ENCODE measurements around the gene STRADB.
"Not testable (repeated sequence)": the region's sequence is repeated elsewhere in the genome, so short reads cannot be mapped to it uniquely, and the experiment has no call there.

Gene STRADB, protein sequence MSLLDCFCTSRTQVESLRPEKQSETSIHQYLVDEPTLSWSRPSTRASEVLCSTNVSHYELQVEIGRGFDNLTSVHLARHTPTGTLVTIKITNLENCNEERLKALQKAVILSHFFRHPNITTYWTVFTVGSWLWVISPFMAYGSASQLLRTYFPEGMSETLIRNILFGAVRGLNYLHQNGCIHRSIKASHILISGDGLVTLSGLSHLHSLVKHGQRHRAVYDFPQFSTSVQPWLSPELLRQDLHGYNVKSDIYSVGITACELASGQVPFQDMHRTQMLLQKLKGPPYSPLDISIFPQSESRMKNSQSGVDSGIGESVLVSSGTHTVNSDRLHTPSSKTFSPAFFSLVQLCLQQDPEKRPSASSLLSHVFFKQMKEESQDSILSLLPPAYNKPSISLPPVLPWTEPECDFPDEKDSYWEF

DNA sequence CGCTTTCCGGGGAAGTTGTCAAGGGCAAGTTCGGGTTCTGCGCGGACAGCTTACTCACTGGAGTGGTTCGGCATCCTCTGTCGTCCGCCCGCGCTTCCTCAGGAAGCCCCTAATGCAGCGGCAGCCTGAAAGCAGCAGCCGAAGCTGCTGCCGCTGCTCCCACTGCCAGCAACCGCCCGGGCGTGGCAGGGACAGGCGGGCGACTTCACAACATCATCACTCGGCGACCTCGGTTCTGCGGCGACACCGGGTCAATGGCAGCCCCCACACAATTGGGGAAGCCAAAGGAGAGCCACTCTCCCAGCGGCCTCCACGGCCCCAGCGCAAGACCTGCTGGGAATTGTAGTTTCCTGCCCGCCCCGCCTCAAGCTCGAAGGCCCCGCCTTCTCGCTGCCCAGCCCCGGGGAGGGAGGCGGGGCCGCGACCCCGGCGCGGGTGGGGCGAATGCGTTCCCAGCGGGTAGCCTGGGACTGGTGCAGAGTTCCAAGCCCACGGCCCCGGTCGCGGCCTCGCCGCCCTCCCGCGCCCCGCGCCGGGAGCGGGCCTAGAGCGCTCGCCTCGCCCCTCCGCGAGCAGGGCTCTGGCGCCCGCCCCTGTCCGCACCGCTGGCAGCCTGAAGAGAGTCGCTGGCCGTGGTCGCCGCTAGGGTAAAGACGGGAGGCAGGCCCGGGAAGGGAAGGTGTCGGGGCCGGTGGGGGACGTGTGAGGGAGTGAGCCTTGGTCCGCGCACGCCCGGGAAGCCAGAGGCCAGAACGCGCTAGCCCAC, at the start of gene STRADB, which contains the start of gene TRAK2:
Gene STRADB (plus strand): TSS at position 449 of the 766 bp plus-strand sequence. CDS start 3,101 bp downstream, outside the sequence.
Gene TRAK2 (minus strand): TSS at position 167 of the 766 bp plus-strand sequence. CDS start 30,951 bp downstream, outside the sequence.
- DNase-seq (ENCODE audit: low read depth in 2 of 2) = peak; percentile 93 to 94

DNA sequence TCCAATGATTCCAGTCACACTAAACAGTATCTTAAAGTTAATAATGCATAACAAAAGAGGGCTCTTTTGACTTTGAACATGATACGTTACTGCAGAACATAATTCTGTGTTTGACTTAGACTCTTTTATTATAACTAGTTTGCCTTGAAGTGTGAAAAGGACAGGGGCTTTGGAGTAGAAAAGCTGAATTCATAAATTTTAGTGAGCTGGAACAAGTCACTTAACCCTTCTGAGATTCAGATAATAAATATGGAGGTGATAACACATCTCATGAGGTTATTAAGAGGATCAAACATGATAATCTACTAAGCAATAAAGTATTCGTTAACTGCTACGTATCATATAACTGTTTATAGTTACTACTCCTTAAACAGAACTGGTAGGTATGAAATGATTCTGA, 49.7 kb upstream of the STRADB start:
- DNase-seq (ENCODE audit: low read depth in 2 of 2) = no peak

DNA sequence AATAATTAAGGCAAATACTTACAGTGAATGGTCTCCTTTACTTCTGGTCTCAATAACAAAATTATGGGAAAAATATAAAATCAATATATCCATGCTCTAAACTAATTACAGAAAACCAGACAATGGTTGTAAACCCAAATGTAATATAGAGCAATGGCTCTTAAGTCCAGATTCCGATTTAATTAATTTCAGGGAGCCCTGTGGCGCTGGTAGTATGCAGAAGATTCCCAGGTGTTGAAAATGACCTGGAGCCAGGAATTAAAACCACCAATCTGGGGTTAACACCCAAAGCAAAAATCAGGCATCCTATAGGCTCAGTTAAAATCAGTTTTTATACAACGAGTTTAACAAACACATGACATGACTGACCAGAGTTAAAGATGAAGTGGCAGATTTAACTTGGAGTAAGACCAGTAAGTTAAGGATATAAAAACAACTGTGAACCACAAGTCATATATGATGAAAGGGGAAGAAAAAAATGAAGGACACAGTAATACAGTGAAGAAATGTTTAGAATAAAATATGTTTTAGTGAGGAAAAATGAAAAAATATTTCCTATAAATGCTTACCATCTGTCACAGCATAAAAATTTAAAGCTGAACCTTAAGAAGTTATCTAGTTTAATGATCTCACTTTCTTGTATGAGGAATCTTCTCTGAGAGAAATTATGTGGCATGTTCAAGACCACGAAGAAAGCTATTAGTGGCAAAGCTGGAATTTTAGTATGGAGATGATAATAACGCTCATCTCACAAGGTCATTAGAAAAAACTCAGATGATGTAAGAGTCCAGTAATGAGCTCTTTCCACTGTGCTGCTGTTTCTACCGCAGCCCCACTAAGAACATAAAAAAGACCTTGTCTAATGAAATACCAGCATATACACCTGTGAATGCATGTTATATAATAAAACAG, 48.6 kb upstream of the STRADB start:
- no peak for DNase-seq (ENCODE audit: low read depth in 2 of 2)

DNA sequence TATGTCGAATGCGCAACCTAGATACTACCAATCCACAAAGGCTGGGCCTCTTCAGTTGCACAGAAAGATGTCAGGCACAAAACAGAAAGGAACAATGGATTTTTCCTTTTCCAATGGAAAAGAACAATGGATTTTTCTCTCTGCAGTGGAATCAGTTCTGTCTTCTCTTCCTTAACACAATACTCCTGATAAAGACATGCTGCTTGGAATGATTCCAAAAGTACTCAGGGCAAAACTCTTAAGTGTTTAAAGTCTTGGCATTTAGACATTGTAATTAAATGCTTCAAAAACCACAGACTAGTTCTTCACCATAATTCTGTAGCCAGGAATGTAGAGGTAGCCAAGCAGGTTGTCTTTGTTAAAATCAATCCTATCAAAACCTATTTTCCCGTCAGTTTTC, 47.7 kb upstream of the STRADB start:
- DNase-seq (ENCODE audit: low read depth in 2 of 2) = no peak

DNA sequence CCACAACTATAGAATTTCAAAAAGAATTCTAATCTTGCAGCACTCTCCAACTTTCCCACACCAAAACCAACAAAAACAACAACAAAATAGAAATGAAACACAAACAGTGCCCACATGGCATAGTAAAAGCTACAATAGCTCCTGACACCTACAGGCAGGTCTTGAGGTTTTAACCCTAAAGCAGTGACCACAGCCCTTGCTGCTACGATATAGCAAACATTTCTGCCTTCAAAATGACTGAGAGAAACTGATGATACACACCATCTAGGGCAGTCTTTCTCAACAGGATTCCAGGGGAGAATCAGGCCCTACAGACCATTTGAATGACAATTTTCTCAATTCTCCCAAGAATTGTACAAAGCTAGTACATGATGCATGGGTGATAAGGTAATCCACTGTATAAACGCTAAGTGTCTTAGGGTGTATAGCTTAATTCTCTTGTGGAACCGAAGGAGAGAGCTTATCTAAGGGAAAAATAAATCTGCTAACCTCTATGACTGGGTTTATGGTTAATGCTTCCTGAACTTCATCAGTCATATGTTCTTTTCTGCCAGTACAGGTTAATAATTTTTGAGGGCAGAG, 46.8 kb upstream of the STRADB start:
- DNase-seq (ENCODE audit: low read depth in 2 of 2) = no peak

DNA sequence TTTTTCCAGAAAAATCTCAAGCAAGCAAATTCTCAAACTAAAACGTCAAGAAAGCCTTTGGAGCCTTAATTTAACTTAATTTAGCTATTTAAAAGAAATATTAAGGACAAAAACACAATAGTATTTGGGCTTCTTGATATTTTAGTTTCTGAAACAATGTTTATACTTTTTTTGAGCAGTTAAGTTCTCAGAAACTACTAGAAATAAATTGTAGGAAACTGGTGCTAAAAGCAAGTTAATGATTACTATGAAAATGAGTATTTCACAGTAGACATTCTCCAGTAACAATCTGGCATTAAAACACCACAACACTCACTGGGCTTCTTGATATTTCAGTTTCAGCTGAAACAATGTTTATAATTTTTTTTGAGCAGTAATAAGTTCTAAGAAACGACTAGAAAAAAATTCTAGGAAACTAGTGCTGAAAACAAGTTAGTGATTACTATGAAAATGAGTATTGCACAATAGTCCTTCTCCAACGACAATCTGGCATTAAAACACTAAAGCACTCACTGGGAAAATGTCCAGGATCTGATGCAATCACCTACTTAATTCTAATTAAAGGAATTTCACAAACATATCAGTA, 45.4 kb upstream of the STRADB start:
- DNase-seq (ENCODE audit: low read depth in 2 of 2) = no peak

DNA sequence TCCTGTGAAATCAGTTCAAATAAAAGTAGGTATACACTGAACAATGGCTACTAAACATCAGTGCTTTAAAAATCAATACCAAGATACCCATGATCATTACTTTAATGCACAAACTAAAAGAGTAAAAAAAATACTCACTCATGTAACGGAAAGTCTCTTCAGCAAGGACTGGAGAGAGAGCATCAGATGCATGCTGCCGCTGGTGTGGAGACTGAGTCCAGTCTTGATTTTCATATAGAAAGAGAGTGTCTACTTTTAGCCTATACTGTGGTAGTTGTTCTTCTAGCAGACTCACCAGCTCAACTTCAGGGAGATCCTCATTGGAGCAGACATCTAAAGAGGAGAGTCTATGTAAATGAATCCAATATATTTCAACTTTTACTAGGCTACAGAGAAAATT, 44.3 kb upstream of the STRADB start:
- no peak for DNase-seq (ENCODE audit: low read depth in 2 of 2)

DNA sequence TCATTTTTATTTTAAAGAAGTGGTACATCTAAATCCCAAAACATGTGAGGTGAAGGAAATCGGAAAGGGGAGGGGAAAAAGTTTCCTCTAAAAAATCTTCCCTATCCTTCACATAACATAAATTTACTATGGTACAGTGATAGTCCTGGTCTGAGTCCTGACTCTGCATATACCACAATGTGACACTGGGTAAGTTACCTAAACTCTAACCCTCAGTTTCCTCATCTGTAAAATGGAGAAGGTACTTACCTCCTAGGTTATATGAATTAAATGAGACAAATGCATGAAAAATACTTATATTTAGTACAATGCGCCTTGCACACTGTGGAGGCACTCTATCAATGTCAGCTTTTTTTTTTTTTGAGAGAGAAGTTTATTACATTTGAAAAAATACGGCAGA, 42.6 kb upstream of the STRADB start:
- DNase-seq (ENCODE audit: low read depth in 2 of 2) = no peak

DNA sequence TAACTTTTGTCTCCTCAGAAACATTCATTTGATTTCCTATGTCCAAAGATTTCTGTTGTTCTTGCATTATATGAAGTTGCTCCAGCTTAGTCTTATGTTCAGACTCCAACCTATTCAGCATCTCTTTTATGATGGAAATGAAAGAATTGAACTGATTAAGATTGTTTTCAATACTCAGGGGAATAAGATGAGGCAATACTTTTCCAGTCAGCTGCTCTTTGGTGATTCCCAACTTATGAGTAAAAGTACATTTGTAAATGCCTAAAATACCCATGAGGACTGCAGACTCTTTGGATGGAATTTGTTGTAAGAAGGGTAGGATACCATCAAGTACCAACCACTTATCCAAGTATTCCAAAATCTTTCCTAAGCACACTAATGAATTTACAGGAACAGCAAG, 40.1 kb upstream of the STRADB start:
- no peak for DNase-seq (ENCODE audit: low read depth in 2 of 2)

DNA sequence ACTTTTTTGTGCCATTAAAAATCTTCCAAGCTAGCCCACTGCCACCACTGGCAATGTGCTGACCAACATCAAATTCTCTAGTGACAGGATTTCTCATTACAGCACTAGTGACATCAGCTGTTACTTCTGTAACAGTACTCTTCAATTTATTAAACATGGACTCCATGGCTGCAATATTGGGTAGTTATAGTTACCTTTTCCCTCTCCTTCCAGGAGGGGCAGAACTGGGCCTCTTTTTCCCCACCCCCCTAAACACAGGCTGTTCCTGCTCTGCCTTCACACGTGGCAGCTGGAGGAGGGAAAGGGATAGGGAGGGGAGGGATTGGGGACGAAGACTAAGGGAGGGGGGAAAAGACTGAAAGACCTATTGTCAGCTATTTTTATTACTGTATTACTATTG, 38.4 kb upstream of the STRADB start:
- no peak for DNase-seq (ENCODE audit: low read depth in 2 of 2)

DNA sequence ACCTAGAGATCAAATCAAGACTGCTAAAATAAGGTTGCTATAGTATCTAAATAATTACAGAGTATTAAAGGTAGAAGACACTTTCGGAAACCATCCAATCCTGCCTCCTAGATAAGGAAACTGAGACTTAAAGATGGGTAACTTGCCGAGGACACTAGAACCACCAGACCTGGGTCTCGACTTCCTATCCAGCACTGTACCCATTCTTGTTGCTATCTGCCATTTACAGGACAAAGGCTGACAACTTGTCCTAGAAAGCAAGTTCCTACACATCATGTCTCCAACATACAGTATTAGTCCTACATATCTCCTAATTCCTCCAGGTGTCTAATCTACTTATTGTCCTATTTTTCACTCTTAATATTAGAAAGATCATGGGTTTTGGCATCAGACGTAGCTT, 38.0 kb upstream of the STRADB start:
- no peak for DNase-seq (ENCODE audit: low read depth in 2 of 2)

DNA sequence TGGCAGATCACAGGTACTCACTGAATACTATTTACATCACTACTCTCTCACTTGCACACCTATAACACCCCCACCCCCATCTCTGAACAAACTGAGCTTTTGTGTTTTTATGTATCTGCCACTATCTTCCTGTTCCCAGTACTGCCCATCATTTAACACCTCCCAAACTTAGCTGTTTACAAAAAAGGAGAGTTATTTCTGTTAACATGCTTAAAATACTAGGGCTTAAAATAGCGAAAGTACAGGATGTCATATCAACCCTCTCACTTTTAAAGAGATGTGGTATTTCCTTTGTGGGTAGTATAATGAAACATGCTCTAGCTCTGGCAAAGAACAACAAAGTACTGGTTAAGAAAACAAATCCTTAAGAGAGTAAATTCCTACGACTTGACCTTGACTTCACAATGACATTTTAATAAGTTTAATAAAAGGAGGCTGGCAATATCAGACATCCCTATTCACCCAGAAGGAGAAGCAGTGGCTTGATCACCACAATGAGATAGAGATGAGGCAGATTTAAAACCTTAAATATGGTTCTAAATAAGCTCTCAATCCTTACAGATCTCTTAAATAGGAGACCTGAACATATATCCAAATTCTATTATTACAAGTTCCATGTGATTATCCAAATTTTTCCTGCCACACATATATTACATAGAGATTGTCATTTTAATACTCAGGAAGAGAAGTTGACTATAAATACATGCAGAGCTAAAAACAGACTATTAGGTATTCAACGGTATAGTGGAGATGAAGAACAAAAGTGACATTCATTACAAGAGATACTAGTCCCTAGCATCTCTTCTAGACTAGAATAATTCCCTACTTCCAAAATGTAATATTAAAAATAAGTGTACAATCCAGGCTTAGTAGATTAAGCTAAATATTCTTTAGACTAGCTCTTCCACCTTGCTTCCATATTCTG, 37.2 kb upstream of the STRADB start:
- no peak for DNase-seq (ENCODE audit: low read depth in 2 of 2)

DNA sequence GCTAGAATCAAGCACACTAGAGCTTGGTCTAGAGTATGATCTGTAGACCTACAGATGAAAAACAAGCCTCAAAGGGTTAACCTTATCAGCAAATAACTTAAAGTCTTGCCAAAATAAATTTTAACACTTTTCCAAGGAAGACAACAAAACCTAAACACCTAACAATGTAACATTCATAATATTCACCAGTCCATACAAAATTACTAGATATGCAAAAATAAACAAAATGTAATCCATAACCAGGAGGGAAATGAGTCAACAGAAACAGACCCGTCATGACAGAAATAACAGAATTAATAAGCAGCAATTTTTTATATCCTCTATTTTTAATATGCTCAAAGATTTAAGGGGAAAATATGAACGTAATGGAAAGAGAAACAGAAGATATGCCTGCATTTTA, 36.4 kb upstream of the STRADB start:
- no peak for DNase-seq (ENCODE audit: low read depth in 2 of 2)

DNA sequence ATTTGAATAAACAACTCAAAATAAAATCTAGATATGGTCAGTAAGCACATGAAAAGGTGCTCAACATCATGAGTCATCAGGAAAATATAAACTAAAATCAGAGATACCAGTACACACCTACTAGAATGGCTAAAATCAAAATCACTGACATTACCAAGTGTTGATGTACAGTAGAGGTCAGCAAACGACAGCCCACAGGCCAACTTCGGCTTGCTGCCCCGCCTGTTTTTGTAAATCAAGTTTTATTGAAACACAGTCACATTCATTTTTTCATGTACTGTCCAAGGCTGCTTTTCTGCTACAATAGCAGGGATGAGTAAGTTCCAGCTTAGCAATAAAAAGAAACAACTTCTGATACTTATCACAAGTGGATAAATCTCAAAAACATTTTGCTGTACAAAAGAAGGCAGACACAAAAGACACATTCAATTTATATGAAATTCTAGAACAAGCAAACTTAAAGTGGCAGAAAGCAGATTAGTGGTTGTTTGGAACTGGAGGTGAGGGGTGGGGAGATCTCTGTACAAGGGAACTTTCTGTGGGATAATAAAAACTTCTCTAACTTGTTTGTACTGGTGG, 32.4 kb upstream of the STRADB start:
- DNase-seq (ENCODE audit: low read depth in 2 of 2) = no peak

DNA sequence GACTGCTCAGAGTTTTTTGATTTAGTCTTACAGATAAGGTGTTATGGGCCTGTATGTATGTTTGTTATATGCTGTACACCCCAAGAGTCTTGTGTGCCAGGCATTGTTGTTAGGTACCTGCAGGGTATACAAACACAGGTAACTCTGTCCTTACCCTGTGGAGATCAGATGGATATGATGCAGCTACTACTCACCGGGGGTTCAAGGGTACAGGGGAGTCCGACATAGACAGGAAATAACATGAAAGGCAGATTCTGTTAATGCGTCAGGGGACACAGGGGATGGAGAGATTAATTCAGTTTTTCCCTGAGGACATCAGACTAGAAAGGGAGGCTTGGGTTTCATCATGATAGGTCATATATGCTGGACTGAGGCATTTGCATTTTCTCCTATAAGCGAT, 31.6 kb upstream of the STRADB start:
- no peak for DNase-seq (ENCODE audit: low read depth in 2 of 2)

DNA sequence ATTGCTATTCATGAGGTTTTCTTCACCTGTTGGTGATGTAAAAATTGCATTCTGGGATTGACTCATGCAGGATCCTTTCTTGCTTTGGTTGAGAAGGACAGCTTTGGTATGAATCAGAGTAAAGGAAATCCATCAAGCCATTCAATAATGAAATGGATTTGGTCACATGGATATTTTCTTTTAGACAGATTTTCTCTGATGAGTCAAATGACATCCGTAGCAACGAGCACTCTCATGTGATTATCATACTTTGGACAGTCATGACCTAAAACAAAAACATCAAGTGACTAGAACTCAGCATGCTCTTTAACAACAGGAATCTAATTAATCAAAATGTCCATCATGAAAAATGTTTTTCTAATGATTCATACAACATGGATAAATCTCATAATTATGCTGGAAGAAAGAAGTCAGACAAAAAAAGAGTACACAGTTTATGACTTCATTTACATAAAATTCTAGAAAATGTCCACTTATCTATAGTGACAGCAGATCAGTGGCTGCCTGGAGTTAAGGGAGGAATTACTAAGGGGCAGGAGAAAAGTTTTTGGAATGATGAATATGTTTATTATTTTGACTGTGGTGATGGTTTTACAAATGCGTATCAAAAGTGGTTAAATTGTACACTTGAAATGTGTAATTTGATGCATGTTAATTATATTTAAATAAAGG, 31.0 kb upstream of the STRADB start:
- no peak for DNase-seq (ENCODE audit: low read depth in 2 of 2)

DNA sequence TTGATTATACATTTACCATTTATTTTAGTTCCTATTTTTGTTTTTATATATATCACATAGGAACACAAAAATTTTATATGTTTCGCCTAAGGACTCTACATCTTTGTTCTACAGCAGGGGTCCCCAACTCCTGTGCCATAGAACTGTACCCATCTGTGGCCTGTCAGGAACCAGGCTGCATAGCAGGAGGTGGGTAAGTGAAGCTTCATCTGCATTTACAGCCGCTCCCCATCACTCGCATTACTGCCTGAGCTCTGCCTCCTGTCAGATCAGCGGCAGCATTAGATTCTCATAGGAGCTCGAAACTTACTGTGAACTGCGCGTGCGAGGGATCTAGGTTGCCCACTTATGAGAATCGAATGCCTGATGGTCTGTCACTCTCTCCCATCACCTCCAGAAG, 25.6 kb upstream of the STRADB start:
- no peak for DNase-seq (ENCODE audit: low read depth in 2 of 2)

DNA sequence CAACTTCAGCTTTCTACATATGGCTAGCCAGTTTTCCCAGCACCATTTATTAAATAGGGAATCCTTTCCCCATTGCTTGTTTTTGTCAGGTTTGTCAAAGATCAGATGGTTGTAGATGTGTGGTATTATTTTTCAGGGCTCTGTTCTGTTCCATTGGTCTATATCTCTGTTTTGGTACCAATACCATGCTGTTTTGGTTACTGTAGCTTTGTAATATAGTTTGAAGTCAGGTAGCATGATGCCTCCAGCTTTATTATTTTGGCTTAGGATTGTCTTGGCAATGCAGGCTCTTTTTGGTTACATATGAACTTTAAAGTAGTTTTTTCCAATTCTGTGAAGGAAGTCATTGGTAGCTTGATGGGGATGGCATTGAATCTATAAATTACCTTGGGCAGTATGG, 23.2 kb upstream of the STRADB start:
- not testable (repeated sequence) for DNase-seq (ENCODE audit: low read depth in 2 of 2)

DNA sequence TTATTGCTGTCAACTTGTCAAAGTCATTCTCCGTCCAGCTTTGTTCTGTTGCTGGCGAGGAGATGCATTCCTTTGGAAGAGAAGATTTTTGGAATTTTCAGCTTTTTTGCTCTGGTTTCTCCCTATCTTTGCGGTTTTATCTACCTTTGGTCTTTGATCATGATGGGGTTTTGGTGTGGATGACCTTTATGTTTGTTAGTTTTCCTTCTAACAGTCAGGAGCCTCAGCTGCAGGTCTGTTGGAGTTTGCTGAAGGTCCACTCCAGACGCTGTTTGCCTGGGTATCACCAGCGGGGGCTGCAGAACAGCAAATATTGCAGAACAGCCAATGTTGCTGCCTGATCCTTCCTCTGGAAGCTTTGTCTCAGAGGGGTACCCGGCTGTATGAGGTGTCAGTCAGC, 21.7 kb upstream of the STRADB start:
- not testable (repeated sequence) for DNase-seq (ENCODE audit: low read depth in 2 of 2)

All from stimulated activated CD8-positive, alpha-beta memory T cell treated with anti-CD3 and anti-CD28 coated beads, Interleukin-15, amount 100 ng/mL, for 4 hours (primary cell).